KBM-7 (cell line): ENCODE data around the gene VAPB.
"Not testable (repeated sequence)": the region's sequence is repeated elsewhere in the genome, so short reads cannot be mapped to it uniquely, and the experiment has no call there.

Experiments used
- DNase-seq: peaks from one replicate; pipeline ENCODE4 v3.0.0-alpha.2; 2015
- in situ Hi-C: fragments of 300-500 bp; cut with MboI; formaldehyde crosslinking; loops from 2 replicates; pipeline ENCODE4 v1.14.3; 2020; ENCODE audit warnings: low sequenced_read_pairs, low pct_unique_long_range_greater_than_20kb, mixed read lengths

VAPB gene

GRCh38 chr20:58402827-58403226 is 13.8 kb downstream of the VAPB start:
- in situ Hi-C loops, result no loop called here
- DNase-seq, result no peak

- in situ Hi-C loops, result no loop called here
- DNase-seq, result no peak
These were observed 14.2 kb downstream of the VAPB start for GRCh38 chr20:58403272-58403671.

- DNase-seq, result no peak
- in situ Hi-C loops, result no loop called here
These were observed 16.7 kb downstream of the VAPB start for GRCh38 chr20:58405504-58406291.

GRCh38 chr20:58406422-58407001 is 17.5 kb downstream of the VAPB start:
- in situ Hi-C loops, result no loop called here
- no peak for DNase-seq

- in situ Hi-C loops, result no loop called here
- DNase-seq, result peak; percentile 31
These were observed 18.3 kb downstream of the VAPB start for GRCh38 chr20:58407201-58407873.

- in situ Hi-C loops, result no loop called here
These were observed 19.0 kb downstream of the VAPB start for GRCh38 chr20:58407966-58408557.

GRCh38 chr20:58408603-58409246 is 19.7 kb downstream of the VAPB start:
- in situ Hi-C loops, result no loop called here
- DNase-seq, result peak; percentile 8

More at GRCh38 chr20:58407966-58408557, 19.0 kb downstream of the VAPB start:
- DNase-seq, result no peak

GRCh38 chr20:58414216-58414615 is 25.2 kb downstream of the VAPB start:
- DNase-seq, in situ Hi-C loops: not testable (repeated sequence)

GRCh38 chr20:58414786-58415185 is 25.8 kb downstream of the VAPB start:
- DNase-seq, in situ Hi-C loops: not testable (repeated sequence)

- DNase-seq, result no peak
- in situ Hi-C loops, result no loop called here
These were observed 27.0 kb downstream of the VAPB start for GRCh38 chr20:58416057-58416456.

GRCh38 chr20:58416835-58417234 is 27.8 kb downstream of the VAPB start:
- in situ Hi-C loops, result no loop called here

GRCh38 chr20:58417438-58417837 is 28.4 kb downstream of the VAPB start:
- DNase-seq, result no peak
- in situ Hi-C loops, result no loop called here

More at GRCh38 chr20:58416835-58417234, 27.8 kb downstream of the VAPB start:
- DNase-seq, result no peak

GRCh38 chr20:58418949-58419748 is 30.1 kb downstream of the VAPB start:
- in situ Hi-C loops, result no loop called here
- DNase-seq, result no peak

GRCh38 chr20:58420798-58421496 is 31.9 kb downstream of the VAPB start:
- in situ Hi-C loops, result no loop called here
- no peak for DNase-seq

GRCh38 chr20:58421497-58421850 is 32.4 kb downstream of the VAPB start:
- in situ Hi-C loops, result no loop called here
- no peak for DNase-seq

GRCh38 chr20:58424218-58424969 is 35.4 kb downstream of the VAPB start:
- in situ Hi-C loops, result no loop called here
- no peak for DNase-seq

GRCh38 chr20:58427571-58427970 is 38.5 kb downstream of the VAPB start:
- in situ Hi-C loops, DNase-seq: not testable (repeated sequence)
